Activated CD8-positive, alpha-beta memory T cell treated with anti-CD3 and anti-CD28 coated beads, Interleukin-2, amount 50 U/mL, for 4 hours (primary cell): ENCODE results near the gene NHS.

Experiments used
- DNase-seq: peaks from one replicate; pipeline ENCODE4 v3.0.0-alpha.2; 2020

Gene NHS

DNA sequence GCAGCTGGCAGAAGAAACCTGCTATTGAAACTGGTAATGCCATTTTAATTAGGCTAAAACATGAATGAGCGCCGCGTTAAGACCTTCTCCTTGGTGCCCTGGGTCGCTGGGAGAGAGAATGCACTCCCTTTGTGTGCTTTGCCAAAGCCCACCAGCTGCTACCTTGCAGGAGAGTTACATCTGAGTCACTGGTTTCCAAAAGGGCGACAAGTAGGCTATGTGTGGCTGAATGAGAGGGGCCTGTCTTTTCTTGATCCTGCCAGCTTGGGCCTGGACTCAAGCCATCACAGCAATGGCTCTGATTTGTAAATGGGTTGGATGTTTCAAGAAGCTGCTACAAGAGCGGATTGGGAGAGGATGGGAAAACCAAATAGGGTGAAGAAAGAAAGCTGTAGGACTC lies 81.5 kb downstream of the NHS start:
- no peak for DNase-seq

DNA sequence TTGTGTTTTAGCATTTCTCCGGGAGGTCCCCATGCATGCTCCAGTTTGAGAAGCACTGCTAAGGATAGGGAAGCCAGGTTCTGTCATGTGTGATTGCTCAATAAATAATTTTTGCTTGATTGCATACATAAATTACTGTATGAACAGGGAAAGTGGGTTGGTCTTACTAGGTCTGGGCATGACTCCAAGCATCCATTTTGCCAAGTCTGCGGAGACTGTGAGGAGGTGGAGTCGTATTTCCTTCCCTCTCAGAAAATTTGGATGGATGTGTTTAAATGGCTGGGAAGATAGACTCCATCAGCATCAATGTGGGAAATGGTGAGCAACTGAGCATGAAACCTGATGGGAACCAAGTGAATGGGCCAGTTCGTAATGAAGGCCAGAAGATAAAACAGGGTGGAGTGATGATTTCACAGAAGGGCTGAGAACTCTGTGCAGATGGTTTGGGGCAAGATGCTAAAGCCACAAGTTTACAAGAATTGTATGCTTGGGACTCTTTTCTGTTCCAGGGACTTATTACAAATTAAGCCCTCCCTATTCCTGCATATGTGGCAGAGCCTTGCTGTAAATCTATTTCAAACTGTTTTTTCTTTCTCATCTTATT lies 84.1 kb downstream of the NHS start:
- no peak for DNase-seq

DNA sequence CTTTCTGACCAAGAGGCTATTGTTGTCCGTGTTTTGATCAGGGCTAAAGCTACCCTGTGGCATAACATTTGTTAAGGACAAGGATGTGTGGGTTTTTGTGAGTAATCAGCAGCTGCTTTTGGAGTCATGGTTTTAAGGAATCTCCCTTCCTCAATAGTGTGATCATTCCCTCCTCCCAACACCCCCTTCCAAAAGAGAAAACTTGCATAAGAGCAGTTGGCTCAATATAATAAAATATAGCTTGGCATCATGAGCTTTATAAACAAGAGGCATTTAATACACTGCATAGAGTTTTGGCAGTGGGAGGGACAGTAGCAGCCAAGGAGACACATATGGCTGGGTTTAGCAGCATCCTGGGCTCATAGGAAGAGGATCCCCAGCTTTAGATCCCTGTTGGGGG lies 84.7 kb downstream of the NHS start:
- DNase-seq: no peak

DNA sequence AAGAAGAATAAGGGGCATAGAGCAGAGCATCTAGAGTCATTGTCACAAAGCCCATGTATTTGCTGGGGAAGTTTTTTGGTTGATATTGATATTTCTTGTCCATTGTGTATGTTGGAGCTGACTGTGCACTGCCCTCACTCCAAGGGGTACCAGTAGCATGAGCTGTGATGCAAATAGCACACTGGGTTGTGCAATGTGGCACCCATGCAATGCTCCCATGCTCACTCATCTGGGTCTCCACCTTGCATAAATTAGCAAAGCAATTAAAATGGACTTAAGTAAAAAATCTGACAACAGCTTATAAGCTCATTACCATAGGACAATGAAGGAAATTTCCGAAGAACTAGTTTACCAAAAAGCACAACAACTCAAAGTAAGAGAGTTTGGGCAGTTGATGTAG lies 87.9 kb downstream of the NHS start:
- DNase-seq: no peak

DNA sequence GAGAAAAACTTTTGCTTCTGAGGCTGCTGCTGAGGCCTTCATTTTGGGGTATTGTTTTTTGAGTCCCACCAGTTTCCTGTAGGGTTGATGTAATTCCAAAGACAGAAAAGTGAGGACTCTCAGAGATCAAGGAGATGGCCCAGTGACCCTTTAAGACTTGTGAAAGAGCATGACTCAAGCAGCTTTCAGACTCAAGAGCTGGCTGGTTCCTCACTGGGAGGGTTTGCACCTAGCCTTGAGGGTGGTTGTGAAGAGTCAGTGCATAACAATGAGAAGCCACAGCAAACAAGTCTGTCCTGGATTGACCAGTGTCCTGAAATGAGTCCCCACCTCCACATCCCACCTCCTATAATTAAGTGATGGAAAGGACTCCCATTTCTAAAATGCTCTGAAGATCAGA lies 89.2 kb downstream of the NHS start:
- DNase-seq: no peak

DNA sequence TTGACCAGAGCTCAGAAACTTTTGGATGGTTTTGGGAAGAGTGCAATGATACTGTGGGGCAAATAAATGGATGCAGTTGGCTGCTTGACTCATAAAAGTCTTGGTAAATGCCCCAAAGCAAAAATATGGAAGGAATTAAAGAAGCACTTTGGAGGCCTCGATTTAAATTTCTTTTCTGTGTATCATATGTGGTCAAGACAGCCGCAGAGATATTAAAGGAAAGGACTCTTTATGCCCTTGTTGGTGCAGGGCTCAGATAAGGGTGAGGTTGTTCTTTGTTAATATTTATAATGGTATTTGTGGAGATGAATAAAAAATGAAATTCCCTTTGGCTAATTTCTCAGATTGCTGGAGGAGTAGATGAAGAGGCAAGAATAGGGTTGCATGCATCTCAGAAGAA lies 90.2 kb downstream of the NHS start:
- DNase-seq: no peak

DNA sequence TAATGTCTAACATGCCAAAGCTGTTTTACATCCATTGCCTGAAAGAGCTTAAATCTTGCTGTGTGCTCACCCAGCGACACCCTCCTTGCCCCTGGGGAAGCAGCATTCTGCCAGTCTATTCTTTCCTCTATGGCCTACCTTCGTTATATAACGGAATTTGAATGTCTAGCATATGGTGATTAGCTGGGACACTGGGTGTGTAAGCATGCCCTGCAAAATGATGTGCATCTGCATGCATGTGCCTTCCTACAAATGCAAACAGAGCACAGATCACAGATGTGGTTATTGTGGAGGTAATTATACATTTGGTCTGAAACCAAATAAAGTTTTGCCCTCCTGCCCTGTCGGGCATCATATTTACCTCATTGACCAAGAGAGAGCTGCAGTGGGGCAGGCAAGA lies 90.8 kb downstream of the NHS start:
- no peak for DNase-seq

DNA sequence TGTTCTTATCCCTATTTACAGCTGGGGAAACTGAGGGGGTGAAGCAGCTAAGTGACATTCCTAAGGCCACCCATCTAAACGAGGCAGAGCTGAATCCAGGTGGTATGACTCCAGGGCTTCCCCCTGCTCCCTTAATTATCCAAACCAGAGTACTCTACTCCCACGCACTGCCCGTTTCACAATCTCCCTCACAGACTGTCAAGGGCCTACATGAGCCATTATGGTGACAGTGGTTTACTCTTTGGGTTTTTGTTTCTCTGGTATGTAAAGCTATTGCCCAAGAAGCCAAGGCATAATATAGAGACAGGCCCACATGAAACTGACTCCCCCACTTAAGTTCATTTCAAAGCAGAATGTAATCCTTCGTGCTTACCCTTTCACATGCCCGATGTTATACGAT lies 95.1 kb downstream of the NHS start:
- DNase-seq: no peak

DNA sequence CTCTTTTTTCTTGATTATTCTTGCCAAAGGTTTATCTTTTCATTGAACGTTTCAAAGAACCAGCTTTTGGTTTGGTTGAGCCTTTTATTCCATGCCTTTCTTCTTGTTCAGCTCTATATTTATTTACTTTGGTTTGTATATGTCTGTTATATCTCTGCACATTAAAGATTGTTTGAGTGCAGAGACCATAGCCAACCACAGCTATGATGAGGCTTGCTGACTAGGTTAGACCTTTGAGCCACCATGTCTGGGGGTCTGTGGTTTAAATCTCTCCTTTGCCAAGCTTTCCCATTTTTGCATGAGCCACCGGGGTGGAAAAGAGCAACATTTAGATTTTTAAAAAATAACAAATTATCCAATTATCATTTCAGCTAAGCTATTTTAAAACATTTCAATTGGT lies 96.1 kb downstream of the NHS start:
- DNase-seq: no peak

DNA sequence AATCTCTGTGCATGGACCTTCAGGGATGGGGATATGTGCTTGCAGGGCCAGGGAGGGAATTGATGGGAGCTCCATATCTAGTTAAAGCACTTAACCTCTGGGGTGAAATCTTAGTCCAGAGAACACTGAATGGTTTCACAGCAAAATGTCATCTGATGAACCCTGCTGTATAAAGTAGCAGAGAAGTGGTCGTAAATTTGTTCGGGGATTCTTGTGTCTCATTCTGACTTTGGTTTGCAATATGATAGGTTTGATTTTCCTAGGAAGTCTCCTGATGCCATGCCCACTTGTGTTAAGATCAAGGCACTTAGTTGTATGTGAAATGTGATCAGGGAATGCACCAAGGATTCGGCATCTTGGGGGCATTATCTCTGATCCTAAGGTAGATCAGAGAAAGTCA lies 96.9 kb downstream of the NHS start:
- DNase-seq: no peak

DNA sequence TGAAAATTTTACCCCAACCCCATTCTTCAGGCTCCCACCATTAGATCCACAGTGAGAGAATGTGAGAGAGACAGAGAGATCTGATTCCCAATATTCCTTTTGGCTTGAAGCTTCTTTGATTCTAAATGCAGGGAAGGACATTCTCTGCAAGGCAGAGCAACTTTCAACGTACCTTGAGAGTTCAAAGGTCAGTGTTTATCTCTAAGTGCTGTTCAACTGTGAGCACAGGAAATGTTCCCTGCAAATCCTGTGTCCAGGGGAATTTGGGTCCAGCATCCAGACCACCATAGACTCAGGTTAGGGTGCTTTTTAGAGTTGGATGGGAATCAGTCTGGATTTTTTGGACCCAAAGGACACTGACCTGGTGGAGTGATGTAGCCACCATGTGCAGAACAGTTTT lies 97.4 kb downstream of the NHS start:
- DNase-seq: no peak

DNA sequence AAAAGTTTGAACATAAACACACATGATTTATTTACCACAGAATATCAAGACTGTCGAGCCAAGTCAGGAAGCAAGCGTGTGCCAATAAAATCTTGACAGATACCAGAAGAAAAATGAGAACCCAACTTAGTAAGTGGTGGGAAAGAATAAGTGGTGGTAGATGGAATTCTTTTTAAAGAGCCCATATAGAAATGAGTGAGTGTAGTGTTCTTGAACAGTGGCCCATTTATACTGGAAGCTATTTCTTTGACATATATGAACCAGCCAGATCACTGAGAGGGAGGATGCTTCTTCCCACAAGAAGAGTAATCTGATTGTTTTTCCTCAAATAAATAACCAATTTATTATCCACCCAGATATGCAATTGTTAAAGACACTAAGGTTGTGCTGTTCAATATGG lies 98.0 kb downstream of the NHS start:
- DNase-seq: no peak

DNA sequence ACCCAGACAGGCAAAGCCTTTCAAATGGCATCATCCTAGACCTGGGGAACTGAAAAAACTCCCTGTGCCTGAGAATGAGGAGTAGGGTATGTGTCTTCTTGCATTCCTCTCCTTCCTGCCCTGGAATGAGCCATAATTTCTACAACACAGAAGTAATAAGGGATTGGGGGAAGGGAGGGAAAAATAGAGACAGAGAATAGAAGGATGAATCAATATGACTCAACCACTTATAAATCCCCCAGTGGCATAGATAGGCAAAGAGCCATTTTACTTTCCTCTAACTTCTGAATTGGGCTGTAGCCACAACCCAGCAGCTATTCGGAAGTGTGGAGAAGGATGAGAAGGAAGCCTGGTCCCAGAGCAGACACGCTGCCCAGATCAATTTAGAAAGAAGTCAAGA lies 99.9 kb downstream of the NHS start:
- no peak for DNase-seq

DNA sequence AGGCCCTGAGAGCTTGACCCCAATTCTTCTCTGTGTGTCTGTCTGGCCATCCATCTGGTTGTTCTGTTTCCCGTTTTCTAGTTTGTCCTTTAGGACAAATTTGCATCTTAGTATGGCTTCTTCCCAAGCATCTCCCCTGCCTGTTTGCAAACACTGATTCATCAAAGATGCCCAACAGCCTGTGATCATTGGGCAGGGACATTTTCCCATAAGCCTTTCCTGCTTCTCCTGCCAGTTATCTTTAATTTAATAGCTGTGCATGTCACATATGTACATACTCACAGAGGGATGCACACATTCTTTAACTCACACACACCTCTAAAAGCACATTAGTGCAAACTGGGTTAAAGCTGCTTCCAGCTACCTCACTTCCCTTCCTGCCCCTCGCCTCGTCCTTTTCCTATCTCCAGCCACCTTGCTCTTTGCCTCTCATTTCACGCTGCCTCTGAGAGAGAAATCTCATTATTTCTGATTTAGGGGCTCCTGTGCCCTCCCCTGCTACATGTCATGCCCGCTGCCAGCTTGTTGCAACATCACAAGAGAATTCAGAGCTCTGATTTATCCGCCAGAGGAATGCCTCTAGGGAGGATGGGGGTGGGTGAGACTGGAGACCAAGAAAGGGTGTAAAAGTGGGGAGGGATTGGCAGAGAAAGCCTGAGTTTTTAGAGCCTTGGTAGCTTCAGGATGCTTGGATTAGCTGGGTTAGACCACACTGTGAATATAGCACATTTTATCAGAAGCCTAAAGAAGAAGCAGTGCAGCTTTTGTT lies 100.6 kb downstream of the NHS start:
- no peak for DNase-seq

DNA sequence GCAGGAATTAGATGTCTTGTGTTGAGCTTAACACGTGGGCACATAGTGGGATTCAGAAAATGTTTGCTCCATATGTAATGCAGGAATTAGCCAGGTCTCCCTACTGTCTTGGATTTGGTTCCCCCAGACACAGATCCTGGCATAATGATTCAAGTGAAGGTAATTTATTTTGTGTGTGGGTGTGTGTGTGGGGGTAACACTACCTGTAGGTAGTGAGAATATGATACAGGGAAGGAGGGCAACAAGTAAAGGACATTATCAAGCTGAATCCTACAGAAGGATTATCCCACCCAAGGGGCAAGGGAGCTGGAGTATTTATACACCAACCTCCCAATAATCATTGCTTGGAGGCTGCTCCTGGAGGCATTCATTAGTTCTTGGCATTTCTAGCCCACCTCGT lies 101.4 kb downstream of the NHS start:
- no peak for DNase-seq

DNA sequence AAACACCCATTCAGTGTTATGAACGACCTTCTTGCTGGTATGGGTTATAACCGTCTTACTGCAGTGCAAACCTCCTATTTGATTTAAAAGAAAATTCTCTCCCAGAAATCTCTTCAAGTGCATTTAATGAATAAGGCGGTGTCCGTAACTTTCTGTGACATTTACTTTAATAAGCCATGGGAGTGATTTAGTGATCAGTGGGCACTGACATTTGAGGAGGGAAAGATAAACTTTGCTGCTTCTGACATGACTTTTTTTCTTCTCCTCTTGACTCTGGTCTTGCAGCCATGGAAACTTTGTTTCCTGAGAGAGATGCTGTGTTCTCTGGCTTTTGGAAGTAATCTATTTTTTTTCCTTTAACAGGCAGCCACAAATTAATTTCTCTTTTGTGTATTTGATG lies 106.1 kb downstream of the NHS start:
- DNase-seq: no peak

DNA sequence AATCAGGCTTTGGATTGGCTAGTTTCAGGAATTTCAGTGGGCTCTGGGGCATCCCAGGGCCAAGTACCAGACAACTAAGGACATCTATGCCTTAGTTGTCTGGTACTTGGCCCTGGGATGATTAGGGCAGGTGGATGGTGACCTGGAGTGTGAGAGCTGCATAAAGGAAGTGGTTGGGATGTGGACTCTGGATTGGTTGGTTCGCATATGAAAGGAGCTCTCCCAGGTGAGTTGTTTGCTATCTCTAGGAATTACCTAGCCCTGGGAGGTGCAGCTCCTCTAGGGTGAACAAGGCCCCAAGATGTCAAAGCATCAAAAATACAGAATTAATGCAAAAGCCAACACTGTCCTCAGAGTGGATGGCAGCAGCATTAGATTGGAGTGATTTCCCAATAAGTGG lies 109.6 kb downstream of the NHS start:
- DNase-seq: no peak

DNA sequence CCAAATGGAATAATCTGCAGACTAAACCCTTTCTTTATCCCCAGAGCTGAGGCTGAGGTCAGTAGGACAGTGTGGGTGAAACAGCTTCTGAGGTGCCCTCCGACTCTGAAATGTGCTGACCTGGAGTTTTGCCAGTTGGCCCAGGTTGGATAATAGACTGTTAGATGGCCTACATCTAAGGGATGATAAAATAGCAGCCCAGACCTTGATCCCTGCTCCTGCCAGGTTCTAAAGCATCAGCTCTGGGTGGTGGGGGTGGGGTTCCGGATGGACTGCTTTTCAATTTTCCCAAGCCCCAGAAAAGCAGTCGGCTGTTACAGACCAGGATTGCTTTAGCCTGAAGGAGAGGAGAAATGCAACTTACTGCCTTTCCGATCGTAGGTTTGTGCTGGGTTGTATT lies 110.4 kb downstream of the NHS start:
- no peak for DNase-seq

DNA sequence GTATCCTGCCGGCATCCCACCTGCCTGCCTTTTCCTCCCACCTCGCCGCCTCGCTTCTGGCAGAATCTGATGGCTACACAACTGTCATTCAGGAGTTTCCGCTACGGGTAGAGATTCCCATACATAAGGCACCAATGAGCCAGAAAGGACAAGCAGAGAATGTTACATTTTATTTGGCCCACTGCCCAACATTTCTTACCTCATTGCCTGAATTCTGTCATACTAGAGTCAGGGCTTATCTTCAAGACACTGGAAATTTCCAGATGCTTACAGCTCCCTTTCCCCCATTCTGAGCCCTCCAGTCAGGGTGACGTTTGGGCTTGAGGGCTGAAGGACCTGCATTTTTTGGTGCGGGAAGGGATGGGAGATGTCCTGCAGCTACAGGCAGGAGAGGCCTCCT lies 113.0 kb downstream of the NHS start:
- DNase-seq: no peak

DNA sequence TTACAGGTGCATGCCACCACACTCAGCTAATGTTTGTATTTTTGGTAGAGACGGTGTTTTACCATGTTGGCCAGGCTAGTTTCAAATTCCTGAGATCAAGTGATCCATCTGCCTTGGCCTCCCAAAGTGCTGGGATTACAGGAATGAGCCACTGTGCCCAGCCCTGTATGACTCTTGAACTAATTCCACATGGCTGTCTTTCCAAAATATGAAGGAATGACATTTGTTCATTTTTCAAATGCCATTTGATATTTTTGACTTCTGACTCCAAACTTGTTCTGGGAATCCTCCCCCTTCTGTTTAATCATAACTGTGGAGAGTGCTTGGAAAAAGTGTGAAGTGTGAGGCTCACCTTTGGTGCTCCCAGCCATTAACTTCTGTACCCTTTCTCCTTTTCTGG lies 119.2 kb downstream of the NHS start:
- DNase-seq: no peak

DNA sequence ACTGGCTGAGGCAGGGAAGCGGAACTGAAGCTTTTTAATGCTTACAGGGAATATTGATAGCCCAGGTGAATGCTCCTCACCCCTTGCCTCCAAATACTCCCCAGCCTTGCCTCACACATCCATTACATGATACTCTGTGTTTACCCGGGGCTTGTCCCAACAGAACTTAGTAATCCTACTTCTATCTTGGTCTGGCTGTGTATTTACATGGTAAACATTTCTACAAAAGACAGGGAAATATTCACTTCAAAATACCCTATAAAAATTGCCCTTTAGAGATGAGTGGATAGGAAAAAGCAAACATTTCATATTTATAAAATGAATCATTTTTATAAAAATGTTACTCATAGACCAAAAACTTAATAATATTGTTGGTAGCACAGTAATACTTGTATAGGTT lies 120.1 kb downstream of the NHS start:
- DNase-seq: no peak

DNA sequence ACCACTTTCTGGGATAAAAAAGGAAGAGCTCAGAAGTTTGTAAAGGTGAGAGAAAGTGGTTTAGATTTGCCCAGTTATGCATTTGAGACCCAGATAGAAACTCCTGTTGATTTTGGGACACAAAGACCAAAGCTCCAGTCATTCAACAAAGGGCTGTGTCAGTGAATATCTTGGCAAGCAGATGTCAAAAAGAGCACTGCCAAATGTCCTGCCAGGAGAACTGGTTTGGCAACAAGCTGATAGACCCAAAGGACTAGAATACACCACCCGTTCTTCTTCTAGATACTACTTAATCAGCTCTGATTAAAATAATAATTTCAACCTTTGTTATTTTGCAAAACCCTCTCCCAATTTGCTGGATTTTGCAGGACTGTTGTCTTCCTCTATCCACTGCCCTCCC lies 121.4 kb downstream of the NHS start:
- no peak for DNase-seq

DNA sequence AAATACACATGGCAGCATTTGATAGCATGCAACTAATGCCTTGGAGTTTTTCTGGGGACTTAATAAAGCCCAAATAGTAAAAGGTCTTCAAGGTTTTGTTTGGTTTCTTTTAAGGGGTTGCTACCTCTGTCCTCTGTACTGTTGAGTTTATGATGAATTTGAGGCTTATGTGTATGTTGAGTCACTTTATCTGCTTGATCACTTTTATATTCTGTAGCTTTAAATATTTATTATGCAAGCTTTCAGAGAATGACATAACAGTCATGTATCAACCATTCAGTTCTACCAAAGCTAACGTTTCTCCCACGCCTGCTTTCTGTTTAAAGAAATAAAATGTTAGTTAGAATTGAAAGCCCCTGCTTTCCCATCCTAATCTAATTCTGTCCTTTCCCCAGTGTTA lies 122.2 kb downstream of the NHS start:
- DNase-seq: no peak

DNA sequence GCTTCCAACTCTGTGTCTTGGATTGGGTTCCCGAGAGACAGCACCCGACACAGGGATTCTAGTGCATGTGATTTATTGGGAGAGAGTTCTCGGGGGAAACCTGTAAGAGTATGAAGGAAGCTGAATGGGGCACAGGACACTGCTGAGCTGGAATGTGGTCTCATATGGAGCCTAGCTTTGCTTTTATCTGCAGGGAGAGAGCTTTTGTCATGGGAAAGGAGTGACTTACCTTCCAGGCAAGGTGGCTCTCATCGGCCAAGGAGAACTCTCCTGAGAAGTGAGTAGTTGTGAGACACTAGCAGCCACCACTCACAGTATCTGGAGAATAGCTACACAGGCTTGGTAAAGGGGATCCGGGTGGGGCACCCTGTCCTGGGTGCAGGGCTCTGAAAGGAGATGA lies 124.5 kb downstream of the NHS start:
- DNase-seq: no peak

DNA sequence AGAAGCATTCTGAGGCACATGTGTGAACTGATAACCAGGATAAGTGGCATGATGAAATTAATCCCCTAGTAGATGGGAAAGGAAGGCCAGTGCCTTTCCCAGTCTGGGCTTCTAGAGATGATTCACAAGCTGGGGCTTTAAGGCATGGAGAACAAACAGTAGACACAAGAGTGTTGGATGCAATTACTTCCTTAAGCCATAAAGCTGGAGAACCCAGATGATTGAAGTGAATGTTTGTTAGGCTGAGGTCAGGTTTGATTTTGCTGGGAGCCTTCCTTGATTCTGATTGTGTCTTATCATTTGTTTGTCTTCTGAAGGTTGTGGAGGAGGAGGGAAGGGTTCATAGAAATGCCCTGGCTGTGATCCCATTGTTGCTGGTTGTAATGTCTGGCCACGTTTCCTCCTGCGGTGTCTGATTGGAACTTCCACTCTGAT lies 125.2 kb downstream of the NHS start:
- DNase-seq: no peak
